ENCODE measurements around the gene RPL13A. TPM values are rescaled to one million over a fixed set of nuclear protein-coding genes. Genes with fewer than 3 reads are reported as not detected.

Gene RPL13A
- total RNA-seq = 1,000 to 10,000 TPM; 1,462 to 5,863 (median 3,544) TPM

DNA sequence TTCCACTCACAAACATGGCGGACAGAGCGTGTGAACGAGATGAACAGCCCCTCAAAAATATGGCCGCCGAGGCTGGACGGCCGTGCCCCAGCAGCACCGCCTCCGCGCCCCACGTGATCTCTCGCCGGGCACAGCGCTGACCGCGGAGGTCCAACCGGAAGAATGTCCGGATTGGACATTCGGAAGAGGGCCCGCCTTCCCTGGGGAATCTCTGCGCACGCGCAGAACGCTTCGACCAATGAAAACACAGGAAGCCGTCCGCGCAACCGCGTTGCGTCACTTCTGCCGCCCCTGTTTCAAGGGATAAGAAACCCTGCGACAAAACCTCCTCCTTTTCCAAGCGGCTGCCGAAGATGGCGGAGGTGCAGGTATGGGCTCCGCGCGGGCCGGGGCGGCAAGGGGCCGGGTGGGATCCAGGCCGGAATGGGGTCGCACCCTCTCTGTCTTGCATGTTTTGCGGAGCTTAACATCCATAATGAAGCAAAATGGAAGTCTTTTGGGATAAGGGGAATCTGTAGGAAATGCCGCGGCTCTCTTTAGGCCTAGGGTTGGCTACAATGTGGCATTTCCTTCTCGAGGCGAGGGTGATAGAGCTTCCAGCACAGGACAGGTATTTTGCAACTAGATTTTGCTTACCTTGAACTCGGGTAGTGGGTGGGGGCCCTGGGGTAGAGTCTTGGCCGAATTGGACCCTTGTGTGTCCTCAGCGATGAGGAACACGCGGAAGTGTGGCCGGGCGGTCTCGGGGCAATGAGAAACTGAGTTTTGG lies at the start of gene RPL13A:
Gene RPL13A, plus strand, starts transcription at position 332 of the 769 bp plus-strand sequence. Its CDS starts 22 bp downstream, at position 354.
- intact Hi-C loops (cut with DNase I; ENCODE audit: low total_unique reads) = no loop called here
- TF ChIP-seq, protein P1, sequence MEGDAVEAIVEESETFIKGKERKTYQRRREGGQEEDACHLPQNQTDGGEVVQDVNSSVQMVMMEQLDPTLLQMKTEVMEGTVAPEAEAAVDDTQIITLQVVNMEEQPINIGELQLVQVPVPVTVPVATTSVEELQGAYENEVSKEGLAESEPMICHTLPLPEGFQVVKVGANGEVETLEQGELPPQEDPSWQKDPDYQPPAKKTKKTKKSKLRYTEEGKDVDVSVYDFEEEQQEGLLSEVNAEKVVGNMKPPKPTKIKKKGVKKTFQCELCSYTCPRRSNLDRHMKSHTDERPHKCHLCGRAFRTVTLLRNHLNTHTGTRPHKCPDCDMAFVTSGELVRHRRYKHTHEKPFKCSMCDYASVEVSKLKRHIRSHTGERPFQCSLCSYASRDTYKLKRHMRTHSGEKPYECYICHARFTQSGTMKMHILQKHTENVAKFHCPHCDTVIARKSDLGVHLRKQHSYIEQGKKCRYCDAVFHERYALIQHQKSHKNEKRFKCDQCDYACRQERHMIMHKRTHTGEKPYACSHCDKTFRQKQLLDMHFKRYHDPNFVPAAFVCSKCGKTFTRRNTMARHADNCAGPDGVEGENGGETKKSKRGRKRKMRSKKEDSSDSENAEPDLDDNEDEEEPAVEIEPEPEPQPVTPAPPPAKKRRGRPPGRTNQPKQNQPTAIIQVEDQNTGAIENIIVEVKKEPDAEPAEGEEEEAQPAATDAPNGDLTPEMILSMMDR (IDR thresholded peaks at IDR 0.05) = peak in 1 of 4 experiments; percentile 3
- peak; percentile 94 to 98 for TF ChIP-seq POLR2A (IDR thresholded peaks at IDR 0.05)
- H3K36me3 ChIP-seq = no peaks in the 10 kb centered on the region

DNA sequence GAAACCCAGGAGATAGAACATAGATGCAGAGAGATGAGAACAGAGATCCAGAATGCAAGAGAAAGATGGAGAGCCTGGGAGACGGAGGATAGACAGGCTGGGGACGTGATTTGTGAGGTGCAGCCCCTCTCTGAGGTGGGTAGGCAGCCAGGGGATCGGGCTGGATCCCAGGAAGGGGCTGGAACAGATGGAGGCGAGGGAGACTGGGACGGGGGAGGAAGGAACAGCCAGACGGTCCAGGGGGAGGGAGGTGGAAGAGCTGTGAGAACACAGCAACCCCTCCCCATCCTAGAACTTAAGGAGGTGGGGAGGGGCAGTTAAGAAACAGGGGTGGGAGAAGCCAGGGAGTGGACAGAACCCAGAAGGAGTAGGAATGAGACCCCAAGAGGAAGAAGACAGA lies 49.1 kb upstream of the RPL13A start:
- H3K27me3 ChIP-seq = peaks cover 0 to 11% of the 10 kb centered on the region in 2 donors
- no peaks in the 10 kb centered on the region for H3K9me3 ChIP-seq
- TF ChIP-seq, protein P1 (IDR thresholded peaks at IDR 0.05) = no peak
- intact Hi-C loops (cut with DNase I; ENCODE audit: low total_unique reads) = loop anchor here (10.0 kb wide), 1 partner anchor 213 kb away; no protein-coding TSS in a partner anchor
- H3K4me1 ChIP-seq = peaks cover 0 to 6% of the 10 kb centered on the region in 2 donors
- no peak overlapping the region for H3K4me3 ChIP-seq
- no peaks in the 10 kb centered on the region for H3K36me3 ChIP-seq
- no peak for DNase-seq
- no peak overlapping the region for H3K27ac ChIP-seq

More for the DNA sequence above, at the start of gene RPL13A:
- peaks cover 9 to 20% of the 10 kb centered on the region in 2 donors for H3K4me1 ChIP-seq
- peak; percentile 99 to 100 for DNase-seq
- H3K27ac ChIP-seq = peak within 1 kb of the TSS; percentile 93
- no peaks in the 10 kb centered on the region for H3K27me3 ChIP-seq
- H3K9me3 ChIP-seq = no peaks in the 10 kb centered on the region
- peak within 1 kb of the TSS; percentile 93 to 94 for H3K4me3 ChIP-seq

DNA sequence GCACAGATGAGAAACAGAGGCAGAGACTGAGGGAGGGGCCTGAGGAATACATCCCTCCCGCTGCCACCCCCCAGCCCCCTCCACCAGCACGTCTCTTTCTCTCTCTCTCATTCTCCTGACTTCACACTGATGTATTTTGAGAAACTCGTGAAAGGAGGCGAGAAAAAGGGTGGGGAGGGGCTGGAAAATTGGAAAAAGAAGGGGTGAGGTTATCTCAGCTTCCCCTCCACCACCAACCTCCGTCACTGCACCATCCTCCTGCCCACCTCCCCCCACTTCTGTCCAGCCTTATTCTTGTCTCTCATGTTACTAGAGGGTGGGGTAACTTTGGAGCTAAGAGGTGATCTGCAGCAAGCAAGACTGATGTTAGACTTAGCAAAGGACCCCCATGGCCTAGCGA lies 47.6 kb upstream of the RPL13A start:
- H3K4me1 ChIP-seq = peaks cover 0 to 6% of the 10 kb centered on the region in 2 donors
- no peaks in the 10 kb centered on the region for H3K9me3 ChIP-seq
- H3K27me3 ChIP-seq = no peaks in the 10 kb centered on the region
- DNase-seq = no peak
- no peak overlapping the region for H3K27ac ChIP-seq
- intact Hi-C loops (cut with DNase I; ENCODE audit: low total_unique reads) = loop anchor here (10.0 kb wide), 1 partner anchor 215 kb away; no protein-coding TSS in a partner anchor
- H3K36me3 ChIP-seq = no peaks in the 10 kb centered on the region
- H3K4me3 ChIP-seq = no peak overlapping the region
- no peak for TF ChIP-seq POLR2A (IDR thresholded peaks at IDR 0.05)
- TF ChIP-seq, protein P1 (IDR thresholded peaks at IDR 0.05) = no peak

DNA sequence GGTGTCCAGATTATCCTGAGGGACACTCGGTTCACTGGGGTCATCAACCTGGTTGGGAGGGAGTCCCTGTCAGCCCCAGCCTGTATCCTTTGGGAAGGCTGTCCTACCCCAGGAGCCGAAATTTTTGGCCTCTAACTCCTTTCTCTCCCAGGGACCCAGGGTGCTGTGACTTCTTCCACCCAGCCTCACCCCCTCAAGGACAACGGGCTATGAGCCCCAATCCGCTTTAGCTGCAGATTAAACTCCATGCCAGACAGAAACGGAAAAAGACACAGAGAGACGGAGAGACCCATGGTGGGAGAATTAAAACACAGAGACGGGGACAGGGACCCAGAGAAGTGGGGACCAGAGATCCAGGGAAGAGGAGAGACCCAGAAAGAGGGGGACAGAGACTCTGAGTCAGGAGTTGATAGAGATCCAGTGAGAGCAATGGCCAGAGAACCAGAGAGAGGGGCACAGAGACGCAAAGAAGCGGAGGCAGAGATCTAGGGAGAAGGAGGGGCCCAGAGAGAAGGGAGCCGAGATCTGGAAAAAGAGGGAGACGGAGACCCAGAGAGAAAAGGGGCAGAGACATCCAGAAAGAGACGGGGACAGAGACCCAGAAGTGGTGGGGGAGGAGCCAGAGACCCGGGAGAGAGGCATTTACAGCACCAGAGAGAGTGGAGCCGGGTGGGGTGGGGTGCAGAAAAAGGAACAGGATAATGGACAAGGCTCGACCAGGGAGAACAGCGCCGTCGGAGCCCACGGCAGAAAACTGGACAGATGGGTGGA lies 46.8 kb upstream of the RPL13A start:
- no peak for TF ChIP-seq POLR2A (IDR thresholded peaks at IDR 0.05)
- TF ChIP-seq, protein P1 (IDR thresholded peaks at IDR 0.05) = no peak
- Histone ChIP-seq H3K4me1 (peaks cover 0 to 6% of the 10 kb centered on the region in 2 donors), H3K27me3 (no peaks in the 10 kb centered on the region), H3K4me3 (no peak overlapping the region), H3K36me3 (no peaks in the 10 kb centered on the region), H3K9me3 (no peaks in the 10 kb centered on the region), H3K27ac (peak overlapping the region in 1 of 2 donors; percentile 61)
- no peak for DNase-seq
- intact Hi-C loops (cut with DNase I; ENCODE audit: low total_unique reads) = no loop called here

Measured in uterus (tissue), 4 donors.